AG04449 (cell line): ENCODE results near the gene DNAJB11.

ENCODE experiments used
- CTCF ChIA-PET: fragments of 350-600 bp; formaldehyde crosslinking; extraction: SDS; loops from one replicate; lab custom pipeline; 2021; ENCODE audit warnings: antibody characterized with exemption; lab: Yijun Ruan, JAX
- POLR2A ChIA-PET: fragments of 400-600, 350-600 bp; formaldehyde crosslinking; extraction: SDS; loops from one replicate; lab custom pipeline; 2020; ENCODE audit warnings: antibody characterized with exemption, inconsistent platforms; lab: Yijun Ruan, JAX
- DNase-seq: peaks from one replicate; pipeline ENCODE4 v3.0.0-alpha.2; 2010; ENCODE audit warnings: low read depth, low spot score
- H3K4me3 ChIP-seq: 2 replicates; pipeline ENCODE4 v1.5.1; 2011; ENCODE audit warnings: low read depth, mild to moderate bottlenecking, control low read depth, low read length
- CTCF ChIP-seq: IDR thresholded peaks from one replicate; pipeline ENCODE4 v1.5.1; 2011; ENCODE audit warnings: mild to moderate bottlenecking, moderate library complexity, low read length, control low read depth, inconsistent platforms; ENCODE audit not compliant: insufficient read depth; ENCODE audit errors: missing control alignments

DNAJB11 gene

GRCh38 chr3:186594591-186595113 is 24.1 kb downstream of the DNAJB11 start:
- no peak for DNase-seq
- H3K4me3 ChIP-seq: no peak overlapping the region
- POLR2A ChIA-PET: no interaction called here
- CTCF ChIA-PET: interaction anchor here (16.7 kb wide), 1 partner anchor 21 kb away, joined by 123 read pairs; the partner anchor contains the start of gene AHSG
- no peak for TF ChIP-seq CTCF

GRCh38 chr3:186596568-186597287 is 26.2 kb downstream of the DNAJB11 start:
- DNase-seq: no peak
- ChIA-PET POLR2A (no interaction called here), CTCF (interaction anchor here (0.8 to 10.4 kb wide), 5 partner anchors 9 to 614 kb away, joined by 3 to 193 read pairs (median 3); partner anchors contain the start of gene AHSG)
- no peak overlapping the region for H3K4me3 ChIP-seq
- no peak for TF ChIP-seq CTCF

GRCh38 chr3:186598108-186598784 is 27.7 kb downstream of the DNAJB11 start:
- POLR2A ChIA-PET: interaction anchor here (0.8 kb wide), 1 partner anchor 11 kb away, joined by 3 read pairs; no protein-coding TSS in a partner anchor
- CTCF ChIA-PET: interaction anchor here (10.4 kb wide), 1 partner anchor 16 kb away, joined by 193 read pairs; the partner anchor contains the start of gene AHSG
- TF ChIP-seq CTCF: no peak
- no peak for DNase-seq
- no peak overlapping the region for H3K4me3 ChIP-seq

GRCh38 chr3:186598794-186599141 is 28.2 kb downstream of the DNAJB11 start:
- H3K4me3 ChIP-seq: no peak overlapping the region
- ChIA-PET CTCF (interaction anchor here (10.4 kb wide), 1 partner anchor 15 kb away, joined by 193 read pairs; the partner anchor contains the start of gene AHSG), POLR2A (interaction anchor here (0.8 kb wide), 1 partner anchor 11 kb away, joined by 3 read pairs; no protein-coding TSS in a partner anchor)
- DNase-seq: no peak
- TF ChIP-seq CTCF: no peak

GRCh38 chr3:186599142-186599784 is 28.7 kb downstream of the DNAJB11 start:
- ChIA-PET POLR2A (interaction anchor here (0.8 kb wide), 1 partner anchor 12 kb away, joined by 3 read pairs; no protein-coding TSS in a partner anchor), CTCF (interaction anchor here (10.4 kb wide), 1 partner anchor 15 kb away, joined by 193 read pairs; the partner anchor contains the start of gene AHSG)
- no peak for DNase-seq
- no peak overlapping the region for H3K4me3 ChIP-seq
- TF ChIP-seq CTCF: no peak
